Ovary (tissue), 9 donors: ENCODE data around the gene SURF4. TPM values are rescaled to one million over a fixed set of nuclear protein-coding genes. Genes with fewer than 3 reads are reported as not detected.

Source experiments
- DNase-seq, 5 donors: peaks; one replicate each; pipeline ENCODE4 v3.0.0-alpha.2; 2019 to 2020
- H3K27ac ChIP-seq, 2 donors: fragments of 200-600 bp; one replicate each; pipeline versions ENCODE4 v1.5.1 to v1.8.0; 2019 to 2022
- H3K27me3 ChIP-seq: fragments of 200-600 bp; one replicate; pipeline ENCODE4 v1.8.0; 2022
- H3K36me3 ChIP-seq: fragments of 200-600 bp; sonication (generic); one replicate; pipeline ENCODE4 v1.5.1; 2019
- H3K4me1 ChIP-seq: one replicate; pipeline ENCODE4 v1.8.1; 2013; ENCODE audit warnings: mild to moderate bottlenecking, moderate library complexity; ENCODE audit not compliant: insufficient read depth
- H3K4me3 ChIP-seq: fragments of 200-600 bp; sonication (generic); one replicate; pipeline ENCODE4 v1.5.1; 2017
- H3K9me3 ChIP-seq, 2 donors: fragments of 200-600 bp in 1 of 2; sonication (generic) in 1 of 2; one replicate each; pipeline versions ENCODE4 v1.5.1 to v1.8.1; 2013 to 2019; ENCODE audit warnings: mild to moderate bottlenecking in 1 of 2, moderate library complexity in 1 of 2
- EP300 ChIP-seq: sonication (generic); formaldehyde crosslinking; IDR thresholded peaks from one replicate; pipeline ENCODE4 v1.6.1; 2017; ENCODE audit warnings: antibody characterized with exemption
- POLR2A ChIP-seq: fragments of 450-650 bp; IDR thresholded peaks from one replicate; pipeline ENCODE4 v1.6.1; 2017; ENCODE audit warnings: antibody characterized with exemption, mild to moderate bottlenecking, moderate library complexity
- WGBS, 3 donors: extraction: QIAGEN DNeasy Blood & Tissue Kit in 1 of 3; methylation state at CpG; one replicate each; pipeline versions ENCODE4 v1.1.5 to v1.1.7; 2013 to 2017; 5-methylcytosine and 5-hydroxymethylcytosine counted together
- intact Hi-C, 4 donors: fragments of 100-400 bp; cut with DNase I; formaldehyde crosslinking; loops; one replicate each; pipeline versions ENCODE4 v1.11.0 to v1.15.1; 2022 to 2023
- polyA plus RNA-seq, 2 donors: library from polyadenylated mRNA; stranded (reverse); fragments of 200-250 nt in 1 of 2; fragments of 350-450 nt in 1 of 2; fragmentation: Illumina TruSeq in 1 of 2; extraction: RNeasy Lipid Tissue Mini Kit (QIAGEN cat#74804) in 1 of 2; gene quantifications; one replicate each; pipeline ENCODE4 v1.2.3, GENCODE V29; 2013 to 2014
- total RNA-seq, 7 donors: library from RNA; depleted of rRNA in 2 of 7; stranded (reverse); fragments of >200 nt in 2 of 7; fragmentation: NEBNext Ultra II Directional in 3 of 7; extraction: Animal tissue kit (Norgen Biotek cat#: 25700) in 3 of 7; gene quantifications; one replicate each; pipeline versions ENCODE4 v1.1.0 to v1.2.4, GENCODE V29; 2016 to 2023
- TF ChIP-seq, protein P1 (sequence below), 3 donors: fragments of 450-650 bp in 2 of 3; fragments of 200-600 bp in 1 of 3; IDR thresholded peaks; one replicate each; pipeline versions ENCODE4 v1.5.1 to v1.8.0; 2016 to 2022; ENCODE audit warnings: antibody characterized with exemption in 3 of 3, mild to moderate bottlenecking in 1 of 3
- donor health status: DM: no; HTN: no; CAD: no; lungs with moderate emphysema.
- donor health status: DM: no; HTN: no; CAD: no.
- donor health status: Bipolar disorder and iron deficiency.
- donor health status: DM: yes; HTN: yes; CAD: no.
- donor health status: DM: no; HTN: no; CAD: no.
- donor health status: DM: yes; HTN: yes; CAD: no.

Gene SURF4
- total and polyA plus RNA-seq, 9 donors = 58.7 to 165 (median 107) TPM

DNA sequence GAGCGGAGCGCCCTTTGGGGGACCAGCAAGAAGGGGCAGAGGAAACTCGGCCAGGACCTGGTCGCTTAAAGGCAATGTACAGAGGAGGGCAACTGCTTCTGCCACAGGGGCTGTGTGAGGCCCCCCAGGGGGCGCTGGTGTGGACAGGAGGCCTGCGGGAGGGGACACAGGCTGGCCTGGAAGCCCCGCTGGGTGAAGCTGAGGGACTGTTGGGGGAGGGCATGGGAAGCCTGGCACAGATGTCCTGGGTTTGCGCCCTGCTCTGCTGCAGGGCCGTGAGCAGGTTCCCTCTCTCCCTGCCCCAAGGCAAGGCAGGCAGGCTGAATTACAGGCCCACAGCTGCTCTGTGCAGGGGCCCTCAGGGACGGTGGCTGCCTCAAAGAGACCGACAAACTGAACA lies 33.3 kb downstream of the SURF4 start:
- H3K9me3 ChIP-seq = no peaks in the 10 kb centered on the region
- H3K36me3 ChIP-seq = no peaks in the 10 kb centered on the region
- intact Hi-C loops = no loop called here
- no peak for DNase-seq
- TF ChIP-seq EP300 (no peak), POLR2A (no peak)
- TF ChIP-seq, protein P1, sequence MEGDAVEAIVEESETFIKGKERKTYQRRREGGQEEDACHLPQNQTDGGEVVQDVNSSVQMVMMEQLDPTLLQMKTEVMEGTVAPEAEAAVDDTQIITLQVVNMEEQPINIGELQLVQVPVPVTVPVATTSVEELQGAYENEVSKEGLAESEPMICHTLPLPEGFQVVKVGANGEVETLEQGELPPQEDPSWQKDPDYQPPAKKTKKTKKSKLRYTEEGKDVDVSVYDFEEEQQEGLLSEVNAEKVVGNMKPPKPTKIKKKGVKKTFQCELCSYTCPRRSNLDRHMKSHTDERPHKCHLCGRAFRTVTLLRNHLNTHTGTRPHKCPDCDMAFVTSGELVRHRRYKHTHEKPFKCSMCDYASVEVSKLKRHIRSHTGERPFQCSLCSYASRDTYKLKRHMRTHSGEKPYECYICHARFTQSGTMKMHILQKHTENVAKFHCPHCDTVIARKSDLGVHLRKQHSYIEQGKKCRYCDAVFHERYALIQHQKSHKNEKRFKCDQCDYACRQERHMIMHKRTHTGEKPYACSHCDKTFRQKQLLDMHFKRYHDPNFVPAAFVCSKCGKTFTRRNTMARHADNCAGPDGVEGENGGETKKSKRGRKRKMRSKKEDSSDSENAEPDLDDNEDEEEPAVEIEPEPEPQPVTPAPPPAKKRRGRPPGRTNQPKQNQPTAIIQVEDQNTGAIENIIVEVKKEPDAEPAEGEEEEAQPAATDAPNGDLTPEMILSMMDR (IDR thresholded peaks at IDR 0.05) = no peak
- H3K4me1 ChIP-seq = peaks cover 5% of the 10 kb centered on the region
- WGBS, 3 donors = 78 to 84% (median 83%) methylated on average over 9 to 11 of the region's 11 CpGs
- H3K27ac ChIP-seq = no peak overlapping the region
- H3K4me3 ChIP-seq = no peak overlapping the region
- no peaks in the 10 kb centered on the region for H3K27me3 ChIP-seq

DNA sequence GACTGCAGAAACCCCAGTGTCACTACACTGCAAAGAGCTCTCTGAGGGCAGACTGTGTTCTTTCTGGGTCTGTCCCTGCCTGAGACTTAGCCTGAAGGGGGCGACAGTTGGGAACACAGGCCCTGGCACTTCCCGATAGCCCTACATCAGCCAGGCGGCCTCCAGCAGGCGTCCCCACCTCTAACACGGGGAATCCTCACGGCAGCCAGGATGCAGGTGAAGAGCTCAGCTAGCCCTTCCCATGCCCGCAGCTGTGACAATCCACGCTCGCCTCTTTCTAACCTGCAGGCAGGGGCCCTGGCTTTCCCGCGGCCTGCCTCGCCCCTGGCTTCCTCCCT lies 33.8 kb downstream of the SURF4 start:
- no peak for DNase-seq
- no peaks in the 10 kb centered on the region for H3K27me3 ChIP-seq
- intact Hi-C loops = no loop called here
- TF ChIP-seq POLR2A (no peak), EP300 (no peak)
- TF ChIP-seq, protein P1 (IDR thresholded peaks at IDR 0.05) = no peak
- 78 to 81% (median 79%) methylated on average over 12 of the region's 12 CpGs for WGBS, 3 donors
- no peak overlapping the region for H3K27ac ChIP-seq
- no peak overlapping the region for H3K4me3 ChIP-seq
- no peaks in the 10 kb centered on the region for H3K9me3 ChIP-seq
- H3K36me3 ChIP-seq = no peaks in the 10 kb centered on the region
- H3K4me1 ChIP-seq = peaks cover 5% of the 10 kb centered on the region

DNA sequence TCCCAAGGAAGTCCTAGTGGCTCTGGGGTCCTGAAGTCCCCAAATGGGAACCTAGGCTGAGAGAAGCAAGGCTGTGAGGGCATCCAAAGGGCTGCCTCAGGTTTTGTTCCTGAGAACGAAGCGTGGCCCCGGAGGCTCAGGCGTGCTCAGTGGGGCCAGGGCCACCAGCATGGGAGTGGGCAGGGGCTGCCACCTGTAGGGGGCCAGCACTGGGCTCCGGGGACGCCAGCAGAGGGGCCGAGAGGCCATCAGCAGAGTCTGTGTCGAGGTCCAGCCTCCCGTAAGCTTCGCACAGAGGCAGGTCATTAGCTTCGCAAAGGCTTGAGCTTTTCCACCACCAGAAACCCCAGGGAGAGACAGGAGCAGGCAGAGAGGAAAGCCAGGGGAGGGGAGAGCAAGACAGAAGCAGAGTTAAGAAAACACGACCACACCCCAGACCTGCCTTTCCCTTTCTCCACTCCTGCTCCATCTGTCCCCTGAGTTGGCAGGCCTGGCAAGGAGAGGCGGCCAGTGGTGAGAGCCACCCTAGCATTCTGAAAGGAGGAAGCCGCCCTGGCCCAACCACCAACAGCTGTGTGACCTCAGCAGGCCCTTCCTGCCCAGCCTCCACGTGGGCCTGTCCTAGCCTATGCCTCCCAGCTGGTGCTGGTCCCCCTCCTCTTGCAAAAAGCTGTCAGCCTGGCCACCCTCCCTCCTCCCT lies 34.3 kb downstream of the SURF4 start:
- no peaks in the 10 kb centered on the region for H3K27me3 ChIP-seq
- intact Hi-C loops = no loop called here
- no peak overlapping the region for H3K4me3 ChIP-seq
- 80 to 83% (median 82%) methylated on average over 15 of the region's 15 CpGs for WGBS, 3 donors
- no peak for DNase-seq
- no peaks in the 10 kb centered on the region for H3K9me3 ChIP-seq
- H3K4me1 ChIP-seq = peaks cover 3% of the 10 kb centered on the region
- no peaks in the 10 kb centered on the region for H3K36me3 ChIP-seq
- TF ChIP-seq EP300 (no peak), POLR2A (no peak)
- TF ChIP-seq, protein P1 (IDR thresholded peaks at IDR 0.05) = no peak
- H3K27ac ChIP-seq = no peak overlapping the region

DNA sequence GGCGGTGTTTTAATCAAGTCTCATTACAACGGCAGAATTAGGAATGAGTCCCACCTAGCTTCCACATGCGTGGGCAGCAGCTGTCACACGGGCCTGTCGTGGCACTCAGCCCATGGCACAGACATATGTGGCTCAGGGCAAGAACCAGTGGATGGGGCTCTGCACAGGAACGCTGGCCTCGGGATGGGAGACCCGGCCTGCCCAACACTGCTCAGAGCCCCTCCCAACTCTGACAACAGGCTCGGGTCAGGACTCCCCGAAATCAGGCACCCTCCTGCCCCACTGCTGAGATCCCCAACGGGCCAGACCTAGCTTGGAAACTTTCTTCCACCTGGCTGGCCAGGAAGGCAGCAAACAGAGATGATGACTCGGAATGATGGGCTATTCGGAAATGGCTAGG lies 34.9 kb downstream of the SURF4 start:
- DNase-seq = no peak
- intact Hi-C loops = no loop called here
- no peak overlapping the region for H3K27ac ChIP-seq
- no peak overlapping the region for H3K4me3 ChIP-seq
- TF ChIP-seq EP300 (no peak), POLR2A (no peak)
- TF ChIP-seq, protein P1 (IDR thresholded peaks at IDR 0.05) = no peak
- no peaks in the 10 kb centered on the region for H3K36me3 ChIP-seq
- H3K9me3 ChIP-seq = no peaks in the 10 kb centered on the region
- WGBS, 3 donors = 76 to 79% (median 78%) methylated on average over 11 to 13 of the region's 13 CpGs
- peaks cover 2% of the 10 kb centered on the region for H3K4me1 ChIP-seq
- H3K27me3 ChIP-seq = no peaks in the 10 kb centered on the region
